C1 segment of cervical spinal cord (tissue), 14 donors: ENCODE measurements around the gene DOCK2.
A peak's percentile ranks its signal among the peaks of the same experiment; 100 is the strongest.
"Not testable (repeated sequence)": the region's sequence is repeated elsewhere in the genome, so short reads cannot be mapped to it uniquely, and the experiment has no call there.

Source experiments
- DNase-seq, 14 donors: peaks; one replicate each; lab custom pipeline; 2025; lab: John Stamatoyannopoulos, UW

DOCK2 gene

DNA sequence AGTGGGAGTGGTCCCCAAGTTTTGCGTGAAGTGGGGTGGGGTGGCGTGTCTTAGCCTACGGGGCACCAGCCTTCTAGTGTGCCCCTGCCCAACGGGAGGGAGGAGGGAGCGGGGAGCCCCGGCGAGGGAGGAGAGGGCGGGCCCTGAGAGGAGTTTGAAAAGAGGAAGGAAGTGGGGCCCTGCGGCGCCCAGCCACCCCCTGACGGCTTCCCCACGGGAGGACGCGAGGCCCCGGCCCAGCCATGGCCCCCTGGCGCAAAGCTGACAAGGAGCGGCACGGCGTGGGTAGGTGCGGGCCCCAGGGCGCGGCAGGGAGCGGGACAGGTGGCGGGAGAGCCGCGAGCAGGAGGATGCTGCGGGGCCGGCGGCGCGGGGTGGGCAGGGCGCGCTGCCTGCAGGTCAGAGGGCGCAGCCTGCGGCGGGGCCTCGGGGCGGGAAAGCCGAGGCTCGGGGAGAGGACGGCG is at the start of gene DOCK2:
DOCK2 (plus strand) TSS at position 191 of the 464 bp plus-strand sequence; CDS start at position 243, 52 bp downstream.
- peak in 5 of 14 donors; percentile 10 to 54 (median 23) for DNase-seq

DNA sequence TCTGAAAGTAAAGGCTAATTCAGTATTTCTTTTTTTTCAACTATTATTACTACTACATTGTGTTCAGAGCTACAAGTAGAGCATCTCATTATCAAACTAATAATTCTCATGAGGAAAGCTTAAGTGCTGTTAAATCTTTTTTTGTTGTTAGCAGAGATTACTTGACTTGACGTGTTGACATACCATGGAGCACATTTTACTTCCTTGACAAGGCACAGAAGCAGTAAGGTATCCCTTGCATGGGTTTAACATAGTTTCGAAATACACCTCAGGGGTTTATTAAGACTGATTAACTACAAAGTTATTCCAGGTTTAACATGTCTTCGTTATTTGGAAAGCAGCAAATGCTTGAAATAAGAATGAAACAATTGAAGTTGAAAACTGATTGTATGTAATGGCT is 46.5 kb upstream of the DOCK2 start:
- no peak for DNase-seq

DNA sequence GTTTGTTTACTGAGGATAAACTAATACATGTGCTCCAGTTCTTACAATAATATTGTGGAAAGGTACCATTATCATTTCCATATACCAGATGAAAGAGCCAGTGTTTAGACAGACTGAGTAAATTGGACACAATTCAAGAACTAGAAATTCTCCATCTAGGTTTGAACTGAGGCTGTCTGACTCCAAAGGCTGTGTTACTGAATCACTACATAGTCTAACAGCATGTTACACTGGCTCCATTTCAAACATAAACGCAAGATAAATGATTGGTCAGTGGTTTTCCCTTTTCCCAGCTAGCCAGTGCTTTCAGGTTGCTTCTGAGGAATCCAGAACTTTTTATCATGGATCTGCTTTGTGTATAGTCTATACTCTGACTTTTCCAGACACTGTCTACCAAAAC is 45.4 kb upstream of the DOCK2 start:
- DNase-seq = no peak

GRCh38 chr5:169592937-169593650 is 44.0 kb upstream of the DOCK2 start:
- DNase-seq = no peak

- no peak for DNase-seq
These were observed 41.8 kb upstream of the DOCK2 start for GRCh38 chr5:169595172-169595820.

- DNase-seq = no peak
These were observed 37.6 kb upstream of the DOCK2 start for GRCh38 chr5:169599451-169599850.

GRCh38 chr5:169602535-169602934 is 34.5 kb upstream of the DOCK2 start:
- no peak for DNase-seq

GRCh38 chr5:169606279-169606678 is 30.8 kb upstream of the DOCK2 start:
- no peak for DNase-seq

DNA sequence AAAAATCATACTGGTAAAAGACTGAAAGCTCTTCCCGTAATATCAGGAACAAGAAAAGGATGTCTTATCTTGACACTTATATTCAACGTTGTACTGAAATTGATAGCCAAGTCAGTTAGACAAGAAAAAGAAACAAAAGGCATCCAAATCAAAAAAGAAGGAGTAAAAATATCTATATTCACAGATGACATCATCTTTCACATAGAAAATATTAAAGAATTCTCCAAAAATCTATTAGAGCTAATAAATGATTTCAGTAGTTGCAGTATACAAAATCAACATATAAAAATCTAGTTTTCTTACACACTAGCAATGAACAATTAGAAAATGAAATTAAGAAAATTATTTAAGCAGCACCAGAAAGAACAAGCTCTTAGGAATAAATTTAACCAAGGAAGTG is 29.2 kb upstream of the DOCK2 start:
- DNase-seq = no peak

GRCh38 chr5:169609716-169610115 is 27.4 kb upstream of the DOCK2 start:
- no peak for DNase-seq

GRCh38 chr5:169610606-169611005 is 26.5 kb upstream of the DOCK2 start:
- DNase-seq = no peak

- no peak for DNase-seq
These were observed 21.5 kb upstream of the DOCK2 start for GRCh38 chr5:169615561-169615960.

DNA sequence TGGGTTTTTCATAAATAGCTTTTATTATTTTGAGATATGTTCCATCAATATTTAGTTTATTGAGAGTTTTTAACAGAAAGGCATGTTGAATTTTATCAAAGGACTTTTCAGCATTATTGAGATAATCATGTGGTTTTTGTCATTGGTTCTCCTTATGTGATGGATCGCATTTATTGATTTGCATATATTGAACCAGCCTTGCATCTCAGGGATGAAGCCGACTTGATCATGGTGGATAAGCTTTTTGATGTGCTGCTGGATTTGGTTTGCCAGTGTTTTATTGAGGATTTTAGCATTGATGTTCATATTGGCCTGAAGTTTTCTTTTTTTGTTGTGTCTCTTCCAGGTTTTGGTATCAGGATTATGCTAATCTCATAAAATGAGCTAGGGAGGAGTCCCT is 12.8 kb upstream of the DOCK2 start:
- not testable (repeated sequence) for DNase-seq

DNA sequence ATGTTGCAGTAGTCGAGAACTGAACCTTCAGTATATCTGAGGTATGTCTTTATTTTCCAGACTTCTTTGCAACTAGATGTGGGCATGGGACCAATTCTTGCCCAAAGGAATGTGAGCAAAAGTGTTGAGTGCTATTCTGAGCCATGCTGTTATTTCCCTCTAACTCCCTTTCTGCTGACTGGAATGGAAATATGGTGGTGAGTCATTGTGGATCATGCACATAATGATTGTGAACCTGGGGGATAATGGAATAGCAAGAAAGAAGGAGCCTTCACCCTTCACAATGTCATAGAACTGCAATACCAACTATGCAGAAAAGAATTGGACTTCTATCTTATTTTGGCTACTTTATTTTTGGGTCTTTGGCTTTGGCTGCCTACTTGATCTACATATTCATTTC is 10.3 kb upstream of the DOCK2 start:
- DNase-seq = no peak

DNA sequence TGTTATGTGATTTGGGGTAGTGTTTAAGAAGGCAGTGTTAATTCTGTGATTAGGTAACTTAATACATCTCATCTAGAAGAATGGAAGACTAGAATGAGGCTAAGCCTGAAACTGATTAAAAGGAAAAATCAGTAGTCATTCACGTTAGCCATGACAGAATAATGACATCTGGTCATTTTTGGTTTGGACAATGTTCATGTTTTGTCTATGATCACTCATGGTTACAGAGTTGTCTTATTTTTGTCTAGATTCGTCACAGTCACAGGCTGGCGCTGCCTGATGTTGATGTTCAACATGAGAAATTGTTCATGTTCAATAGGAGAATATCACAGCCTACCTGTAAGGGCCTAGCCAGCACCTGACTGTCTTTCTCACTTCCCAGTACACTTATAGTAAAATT is 9.5 kb upstream of the DOCK2 start:
- DNase-seq = no peak

DNA sequence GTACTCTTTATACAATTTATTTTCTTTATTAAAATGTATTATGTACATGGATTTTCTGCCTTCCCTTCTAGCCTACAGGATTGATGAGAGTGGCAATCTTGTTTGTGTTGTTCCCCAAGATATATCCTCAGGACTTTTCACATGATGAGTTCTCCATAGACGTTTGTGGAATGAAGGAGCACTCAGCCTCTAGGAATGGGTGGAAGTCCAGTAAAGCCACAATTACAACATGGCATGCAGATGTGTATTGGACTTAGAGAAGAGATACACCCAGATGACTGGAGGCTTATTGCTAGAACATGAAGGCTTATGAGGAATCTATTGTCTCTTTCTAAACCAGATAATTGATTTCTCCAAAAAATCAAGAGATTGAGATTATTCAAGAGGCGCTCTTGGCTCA is 8.2 kb upstream of the DOCK2 start:
- DNase-seq = no peak

GRCh38 chr5:169629847-169630548 is 7.1 kb upstream of the DOCK2 start:
- DNase-seq = no peak

- no peak for DNase-seq
These were observed 5.7 kb upstream of the DOCK2 start for GRCh38 chr5:169631360-169631759.

DNA sequence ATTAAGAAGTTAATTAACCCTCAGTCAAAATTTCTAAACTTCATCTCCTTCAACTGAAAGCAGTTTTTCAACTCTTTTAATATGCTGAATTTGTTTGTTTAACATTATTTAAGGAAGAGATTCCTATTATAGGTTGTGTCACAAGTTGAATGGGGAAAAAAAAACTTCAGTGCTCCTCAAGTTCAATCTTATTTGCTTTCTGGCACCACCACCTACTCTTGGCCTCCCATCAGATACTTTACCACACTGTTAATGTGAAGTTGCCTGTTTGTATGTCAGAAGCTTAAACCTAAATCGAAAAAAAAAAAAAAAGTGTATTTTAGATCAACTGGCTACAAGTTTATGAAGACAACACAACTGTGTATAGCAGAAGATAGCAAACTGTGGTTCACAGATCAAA is 4.1 kb upstream of the DOCK2 start:
- DNase-seq = no peak

- DNase-seq = no peak
These were observed 2.5 kb upstream of the DOCK2 start for GRCh38 chr5:169634606-169635005.

DNA sequence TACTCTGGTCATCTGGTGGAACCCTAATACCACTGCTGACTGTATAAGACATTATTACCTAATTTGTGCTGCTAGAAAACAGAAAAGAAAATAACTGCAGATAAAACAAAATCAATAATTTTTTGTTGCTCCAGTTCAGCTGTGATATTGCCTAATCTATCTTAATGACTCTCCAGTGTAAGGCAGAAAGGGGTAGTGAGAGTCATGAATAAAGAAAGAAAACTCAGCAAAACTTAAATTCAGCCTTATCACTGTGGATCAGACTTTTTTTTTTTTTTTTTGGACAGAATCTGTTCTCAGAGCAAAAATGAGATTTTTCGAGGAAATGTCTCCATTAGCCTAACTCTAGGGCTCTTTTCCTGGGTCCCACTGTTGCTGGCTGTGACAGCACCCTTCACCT is 1.1 kb upstream of the DOCK2 start:
- DNase-seq = no peak

DNA sequence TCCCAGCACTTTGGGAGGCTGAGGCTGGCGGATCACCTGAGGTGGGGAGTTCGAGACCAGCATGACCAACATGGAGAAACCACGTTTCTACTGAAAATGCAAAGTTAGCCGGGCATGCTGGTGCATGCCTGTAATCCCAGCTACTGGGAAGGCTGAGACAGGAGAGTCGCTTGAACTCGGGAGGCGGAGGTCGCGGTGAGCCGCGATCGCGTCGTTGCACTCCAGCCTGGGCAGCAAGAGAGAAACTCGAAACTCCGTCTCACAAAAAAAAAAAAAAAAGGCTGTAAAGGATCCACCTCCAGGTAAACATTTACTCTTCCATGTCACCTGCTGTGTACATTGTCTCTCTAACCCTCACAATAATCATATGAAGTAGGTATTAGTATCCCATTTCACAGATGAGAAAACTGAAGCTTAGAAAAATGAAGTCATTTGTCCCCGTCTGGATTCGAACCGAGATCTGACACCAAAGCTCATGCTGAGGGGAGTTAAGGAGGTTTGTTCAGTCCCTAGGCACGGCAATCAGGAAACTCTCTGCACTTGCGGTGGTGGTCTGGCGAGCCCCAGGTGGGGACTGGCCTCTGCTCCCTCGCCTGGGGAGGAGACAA is 494 bp upstream of the DOCK2 start:
- no peak for DNase-seq
